Measurements from ENCODE around the gene BZW2.
A peak's percentile ranks its signal among the peaks of the same experiment; 100 is the strongest.

The BZW2 gene

GRCh38 chr7:16715928-16716327, 69.9 kb downstream of the BZW2 start:
- TF ChIP-seq CTCF (conservative IDR thresholded peaks at IDR 0.05) (no peak), ZFX (IDR thresholded peaks at IDR 0.05) (no peak)
- no peak overlapping the region for H3K27ac ChIP-seq

DNA sequence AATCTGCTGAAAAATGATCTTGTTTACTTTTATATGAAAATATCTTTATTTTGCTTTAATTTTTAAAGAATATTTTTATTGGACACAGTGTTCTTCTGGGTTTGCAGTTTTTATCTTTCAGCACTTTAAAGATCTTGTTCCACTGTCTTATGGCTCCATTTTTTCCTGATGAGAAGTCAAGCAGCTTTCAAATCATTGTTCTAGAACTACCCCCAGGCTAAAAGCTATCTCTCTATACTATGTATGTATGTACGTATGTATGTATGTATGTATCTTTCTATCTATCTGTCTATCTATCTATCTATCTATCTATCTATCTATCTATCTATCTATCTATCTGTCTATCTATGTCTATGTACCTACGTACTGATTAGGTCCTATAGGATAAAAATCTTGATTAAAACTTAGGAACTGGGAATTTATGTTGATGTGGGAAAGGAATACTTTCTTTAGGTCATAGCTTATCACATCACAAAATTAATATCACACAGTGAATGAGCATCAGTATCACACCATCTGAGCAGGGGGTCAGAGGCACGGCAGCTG, 72.2 kb downstream of the BZW2 start:
- TF ChIP-seq CTCF (conservative IDR thresholded peaks at IDR 0.05): no peak
- TF ChIP-seq ZFX (IDR thresholded peaks at IDR 0.05): no peak
- H3K27ac ChIP-seq: no peak overlapping the region

GRCh38 chr7:16719699-16720098, 73.7 kb downstream of the BZW2 start:
- TF ChIP-seq ZFX (IDR thresholded peaks at IDR 0.05): no peak
- TF ChIP-seq CTCF (conservative IDR thresholded peaks at IDR 0.05): no peak
- H3K27ac ChIP-seq: no peak overlapping the region

DNA sequence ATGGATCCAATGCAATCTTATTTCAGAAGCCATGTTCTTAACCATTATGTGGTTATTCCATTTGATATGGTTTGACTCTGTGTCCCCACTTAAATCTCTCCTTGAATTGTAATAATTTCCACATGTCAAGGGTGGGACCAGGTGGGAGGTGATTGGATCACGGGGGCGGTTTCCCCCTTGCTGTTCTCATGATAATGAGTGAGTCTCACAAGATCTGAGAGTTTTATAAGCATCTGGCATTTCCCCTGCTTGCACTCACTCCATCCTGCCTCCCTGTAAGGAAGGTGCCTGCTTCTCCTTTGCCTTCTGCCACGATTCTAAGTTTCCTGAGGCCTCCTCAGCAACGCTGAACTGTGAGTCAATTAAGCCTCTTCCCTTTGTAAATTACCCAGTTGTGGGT, 75.6 kb downstream of the BZW2 start:
- TF ChIP-seq CTCF (conservative IDR thresholded peaks at IDR 0.05): no peak
- no peak for TF ChIP-seq ZFX (IDR thresholded peaks at IDR 0.05)
- no peak overlapping the region for H3K27ac ChIP-seq

DNA sequence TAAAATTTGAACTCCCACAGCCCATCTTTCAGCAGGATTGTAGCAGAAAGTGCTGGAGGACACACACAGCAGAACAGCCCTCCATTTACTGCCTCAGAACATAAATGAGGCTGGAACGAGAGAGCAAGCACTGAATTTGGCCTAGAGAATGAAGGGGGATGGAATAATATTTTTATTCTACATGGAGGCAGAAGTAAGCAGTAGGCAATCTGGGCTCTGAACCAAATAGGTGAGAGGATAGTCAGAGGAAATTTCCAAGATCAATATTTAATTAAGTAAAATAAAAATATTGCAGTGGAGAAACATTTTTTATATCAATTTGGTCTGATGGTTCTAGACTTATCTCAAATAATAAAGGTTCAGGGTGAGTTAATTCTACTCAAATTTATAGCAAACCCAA, 78.4 kb downstream of the BZW2 start:
- peak overlapping the region; percentile 73 for H3K27ac ChIP-seq
- TF ChIP-seq CTCF (conservative IDR thresholded peaks at IDR 0.05): no peak; the same call in 1 of the 2 replicates
- TF ChIP-seq ZFX (IDR thresholded peaks at IDR 0.05): no peak

DNA sequence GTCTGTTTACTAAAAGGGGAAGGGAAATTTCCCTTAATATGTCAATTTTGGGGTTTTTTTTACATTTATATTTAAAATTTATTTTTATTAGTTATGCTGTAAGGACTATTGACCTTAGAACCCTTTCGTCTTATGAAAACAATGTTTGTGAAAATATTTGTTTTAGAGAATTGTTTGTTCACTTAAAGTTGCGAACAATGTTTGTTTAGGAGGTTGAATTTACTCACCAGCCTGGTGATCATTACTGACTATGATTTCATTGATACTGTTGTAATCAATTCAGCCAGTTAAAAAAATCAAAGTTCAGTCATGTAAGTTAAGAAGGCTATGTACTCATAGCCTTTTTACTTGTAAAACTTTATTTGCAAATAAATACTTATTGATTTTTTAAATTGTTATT, 80.2 kb downstream of the BZW2 start:
- no peak for TF ChIP-seq CTCF (conservative IDR thresholded peaks at IDR 0.05)
- TF ChIP-seq ZFX (IDR thresholded peaks at IDR 0.05): no peak

DNA sequence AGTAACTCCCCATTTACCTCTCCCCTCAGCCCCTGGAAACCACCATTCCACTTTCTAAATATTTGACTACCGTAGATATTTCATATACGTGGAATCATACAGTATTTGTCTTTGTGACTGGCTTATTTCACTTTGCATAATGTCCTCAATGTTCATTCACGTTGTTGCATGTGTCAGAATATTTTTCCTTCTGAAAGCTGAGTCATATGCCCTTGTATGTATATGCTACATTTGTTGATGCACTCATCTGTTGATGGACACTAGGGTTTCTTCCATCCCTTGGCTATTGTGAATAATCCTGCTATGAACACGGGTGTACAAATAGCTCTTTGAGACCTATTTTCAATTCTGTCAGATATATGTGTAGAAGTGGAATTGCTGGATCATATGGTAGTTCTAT, 81.8 kb downstream of the BZW2 start:
- no peak overlapping the region for H3K27ac ChIP-seq
- TF ChIP-seq CTCF (conservative IDR thresholded peaks at IDR 0.05): no peak
- no peak for TF ChIP-seq ZFX (IDR thresholded peaks at IDR 0.05)

More for the DNA sequence above, 80.2 kb downstream of the BZW2 start:
- no peak overlapping the region for H3K27ac ChIP-seq
